ENCODE measurements around the gene INTS11. TPM values are rescaled to one million over a fixed set of nuclear protein-coding genes. Genes with fewer than 3 reads are reported as not detected.
A peak's percentile ranks its signal among the peaks of the same experiment; 100 is the strongest.

Gene INTS11
- total RNA-seq, 1 experiment from 2014 or later: 139 TPM

DNA sequence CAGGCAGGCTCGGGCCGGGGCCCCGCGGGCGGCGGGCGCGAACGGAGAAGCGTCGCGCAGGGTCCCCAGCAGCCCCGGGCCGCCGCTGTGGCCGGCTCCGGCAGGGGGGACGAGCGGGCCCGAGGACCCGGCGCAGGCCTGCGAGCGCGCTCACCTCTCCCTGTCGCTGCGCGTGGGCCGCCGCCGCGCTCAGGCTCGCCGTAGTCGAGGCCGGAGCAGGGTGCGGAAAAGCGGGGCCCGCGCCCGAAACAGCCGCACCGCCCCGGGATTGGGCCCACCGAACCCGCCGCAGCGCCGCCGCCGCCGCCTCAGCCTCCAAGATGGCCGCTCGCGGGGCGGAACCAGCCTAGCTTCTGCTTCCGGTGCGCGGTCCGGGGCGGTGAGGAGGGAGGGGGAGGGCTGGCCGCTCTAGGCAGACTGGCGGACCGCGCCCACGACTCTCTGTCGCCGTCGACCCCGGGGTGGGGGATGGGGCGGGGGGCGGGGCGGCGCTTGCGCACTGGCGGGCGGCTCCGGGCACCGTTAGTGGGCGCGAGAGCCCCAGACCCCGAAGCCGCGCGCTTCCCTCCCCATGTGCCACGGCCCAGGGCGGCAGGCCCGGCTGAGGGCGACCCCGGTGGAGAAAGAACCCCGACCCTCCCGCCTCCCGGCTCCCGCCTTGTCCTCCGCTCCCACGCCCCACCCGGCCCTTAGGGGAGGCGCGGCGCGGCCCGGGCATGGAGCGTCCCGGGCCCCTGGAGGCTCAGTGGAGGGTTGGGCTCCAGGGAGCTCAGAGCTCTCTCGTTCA lies 50.8 kb downstream of the INTS11 start, which contains the start of gene UBE2J2:
UBE2J2 (minus strand) TSS at position 343 of the 787 bp plus-strand sequence. CDS start 5,862 bp downstream, outside the sequence.
- H4K8ac ChIP-seq (replicated peaks; ENCODE audit: insufficient read length, low read depth, low read length): no peak within 1 kb of the TSS
- H2BK15ac ChIP-seq (ENCODE audit: low read depth, low read length): no peak within 1 kb of the TSS
- H4K91ac ChIP-seq (ENCODE audit: insufficient read length, low read depth, low read length): no peak within 1 kb of the TSS
- peaks cover 21% of the 10 kb centered on the region for H3K79me1 ChIP-seq (ENCODE audit: insufficient read depth, low read depth, low read length, poor library complexity, severe bottlenecking)
- Mint-ChIP-seq H3K36me3 (ENCODE audit: insufficient read depth in 1 of 3, low read depth in 3 of 3) (peaks cover 11 to 29% (median 24%) of the 10 kb centered on the region in 3 experiments; a peak in 6 of 7 replicates), H3K4me1 (peaks cover 28 to 32% of the 10 kb centered on the region in 2 experiments), H3K4me3 (peak within 1 kb of the TSS; percentile 85 to 91), H3K27me3 (ENCODE audit: low read depth) (peaks cover 4% of the 10 kb centered on the region; the same call in 1 of the 2 replicates), H3K9me3 (no peaks in the 10 kb centered on the region; a peak in 1 of 5 replicates), H3K27ac (peak within 1 kb of the TSS in 2 of 3 experiments; percentile 35 to 86; a peak in 5 of 7 replicates)
- H3K18ac ChIP-seq (ENCODE audit: insufficient read length, low read depth, low read length): peak within 1 kb of the TSS; percentile 87
- H3K23ac ChIP-seq (ENCODE audit: insufficient read length, low read depth, low read length): no peak within 1 kb of the TSS
- DNase-seq: peak; percentile 93
- H3K23me2 ChIP-seq (ENCODE audit: insufficient read length, low read depth, low read length, poor library complexity, severe bottlenecking): peaks cover 14% of the 10 kb centered on the region
- no peak within 1 kb of the TSS for H2BK120ac ChIP-seq (ENCODE audit: low read depth, low read length, poor library complexity, severe bottlenecking)
- H3K9me3 ChIP-seq (ENCODE audit: control insufficient read depth, low read depth, low read length): no peaks in the 10 kb centered on the region
- peak within 1 kb of the TSS; percentile 82 for H3K14ac ChIP-seq (ENCODE audit: insufficient read depth, low read length)
- no peak within 1 kb of the TSS for H3T11ph ChIP-seq (ENCODE audit: low read length)
- no peak within 1 kb of the TSS for H2AK5ac ChIP-seq (ENCODE audit: insufficient read length, low read length)
- no peak within 1 kb of the TSS for H3K27ac ChIP-seq (ENCODE audit: insufficient read length, low read depth, low read length)
- H2BK12ac ChIP-seq (ENCODE audit: insufficient read length, low read depth, low read length): no peak within 1 kb of the TSS
- no CpG with 5 or more reads among the region's 105 CpGs for whole genome bisulfite sequencing (ENCODE audit: extremely low coverage, insufficient read length, low lambda C conversion rate)
- H3K27me3 ChIP-seq (ENCODE audit: insufficient read depth, low read length): no peaks in the 10 kb centered on the region
- H3K56ac ChIP-seq (ENCODE audit: insufficient read length, low read depth, low read length): no peak within 1 kb of the TSS
- H2AFZ ChIP-seq (ENCODE audit: low read length): no peak within 1 kb of the TSS
- H3K9ac ChIP-seq (ENCODE audit: extremely low read depth, insufficient read length, low read length): peak within 1 kb of the TSS; percentile 77
- no peak within 1 kb of the TSS for H3K4ac ChIP-seq (ENCODE audit: low read depth, low read length)
- H3K4me2 ChIP-seq (ENCODE audit: insufficient read depth, insufficient read length, low read length): peak within 1 kb of the TSS; percentile 59
- peaks cover 25% of the 10 kb centered on the region; the same call in 1 of the 2 replicates for H3K79me2 ChIP-seq (ENCODE audit: insufficient read depth, low read length)
- peaks cover 2% of the 10 kb centered on the region for H4K20me1 ChIP-seq (ENCODE audit: control insufficient read depth, insufficient read depth, insufficient read length)
- no peak within 1 kb of the TSS for H2BK20ac ChIP-seq (ENCODE audit: low read depth, low read length, poor library complexity, severe bottlenecking)
- peaks cover 5% of the 10 kb centered on the region; the same call in 1 of the 2 replicates for H3K4me1 ChIP-seq (ENCODE audit: insufficient read depth, low read length)
- TF ChIP-seq, protein P1, sequence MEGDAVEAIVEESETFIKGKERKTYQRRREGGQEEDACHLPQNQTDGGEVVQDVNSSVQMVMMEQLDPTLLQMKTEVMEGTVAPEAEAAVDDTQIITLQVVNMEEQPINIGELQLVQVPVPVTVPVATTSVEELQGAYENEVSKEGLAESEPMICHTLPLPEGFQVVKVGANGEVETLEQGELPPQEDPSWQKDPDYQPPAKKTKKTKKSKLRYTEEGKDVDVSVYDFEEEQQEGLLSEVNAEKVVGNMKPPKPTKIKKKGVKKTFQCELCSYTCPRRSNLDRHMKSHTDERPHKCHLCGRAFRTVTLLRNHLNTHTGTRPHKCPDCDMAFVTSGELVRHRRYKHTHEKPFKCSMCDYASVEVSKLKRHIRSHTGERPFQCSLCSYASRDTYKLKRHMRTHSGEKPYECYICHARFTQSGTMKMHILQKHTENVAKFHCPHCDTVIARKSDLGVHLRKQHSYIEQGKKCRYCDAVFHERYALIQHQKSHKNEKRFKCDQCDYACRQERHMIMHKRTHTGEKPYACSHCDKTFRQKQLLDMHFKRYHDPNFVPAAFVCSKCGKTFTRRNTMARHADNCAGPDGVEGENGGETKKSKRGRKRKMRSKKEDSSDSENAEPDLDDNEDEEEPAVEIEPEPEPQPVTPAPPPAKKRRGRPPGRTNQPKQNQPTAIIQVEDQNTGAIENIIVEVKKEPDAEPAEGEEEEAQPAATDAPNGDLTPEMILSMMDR (conservative IDR thresholded peaks at IDR 0.05): no peak
- no peak within 1 kb of the TSS for H4K5ac ChIP-seq (ENCODE audit: insufficient read length, low read depth, low read length)
- H2BK5ac ChIP-seq (ENCODE audit: insufficient read length, low read length): no peak within 1 kb of the TSS
